Type B pancreatic cell (in vitro differentiated cells): Measurements from ENCODE around the gene PCDHGA6. TPM values are rescaled to one million over a fixed set of nuclear protein-coding genes. Genes with fewer than 3 reads are reported as not detected.
"Not testable (repeated sequence)": the region's sequence is repeated elsewhere in the genome, so short reads cannot be mapped to it uniquely, and the experiment has no call there.

Source experiments
- DNase-seq: peaks from one replicate; pipeline ENCODE4 v3.0.0; 2021; ENCODE audit warnings: mixed read lengths; ENCODE audit not compliant: unreplicated experiment; ENCODE audit errors: extremely low spot score
- H3K27ac Mint-ChIP-seq: 2 replicates; pipeline ENCODE4 v1.8.0; 2021; ENCODE audit warnings: mild to moderate bottlenecking, mixed read lengths
- H3K27me3 Mint-ChIP-seq: 2 replicates; pipeline ENCODE4 v1.8.0; 2021; ENCODE audit warnings: mixed read lengths
- H3K36me3 Mint-ChIP-seq: 2 replicates; pipeline ENCODE4 v1.8.0; 2021; ENCODE audit warnings: mixed read lengths
- H3K4me1 Mint-ChIP-seq: one replicate; pipeline ENCODE4 v1.8.0; 2021; ENCODE audit warnings: mixed read lengths; ENCODE audit not compliant: unreplicated experiment
- H3K4me3 Mint-ChIP-seq: 2 replicates; pipeline ENCODE4 v1.8.0; 2021; ENCODE audit warnings: mild to moderate bottlenecking, mixed read lengths
- H3K9me3 Mint-ChIP-seq: 2 replicates; pipeline ENCODE4 v1.8.0; 2021; ENCODE audit warnings: mixed read lengths
- total RNA-seq: library from RNA; stranded (reverse); gene quantifications from 2 replicates; pipeline ENCODE4 v1.2.1, GENCODE V29; 2021; ENCODE audit warnings: low replicate concordance
- TF ChIP-seq, protein P1 (sequence below): fragments of 200-600 bp; sonication (generic); conservative IDR thresholded peaks from 2 replicates; pipeline ENCODE4 v1.5.0; 2021; ENCODE audit warnings: antibody characterized with exemption, mild to moderate bottlenecking

The PCDHGA6 gene
- total RNA-seq, 1 donor from 2014 or later: 0.41 TPM

- Mint-ChIP-seq H3K27ac (no peak overlapping the region), H3K9me3 (peaks cover 24% of the 10 kb centered on the region), H3K27me3 (peaks cover 2% of the 10 kb centered on the region), H3K36me3 (peaks cover 50% of the 10 kb centered on the region), H3K4me1 (peaks cover 15% of the 10 kb centered on the region), H3K4me3 (peak overlapping the region; percentile 97)
- DNase-seq: peak; percentile 62
- TF ChIP-seq, protein P1, sequence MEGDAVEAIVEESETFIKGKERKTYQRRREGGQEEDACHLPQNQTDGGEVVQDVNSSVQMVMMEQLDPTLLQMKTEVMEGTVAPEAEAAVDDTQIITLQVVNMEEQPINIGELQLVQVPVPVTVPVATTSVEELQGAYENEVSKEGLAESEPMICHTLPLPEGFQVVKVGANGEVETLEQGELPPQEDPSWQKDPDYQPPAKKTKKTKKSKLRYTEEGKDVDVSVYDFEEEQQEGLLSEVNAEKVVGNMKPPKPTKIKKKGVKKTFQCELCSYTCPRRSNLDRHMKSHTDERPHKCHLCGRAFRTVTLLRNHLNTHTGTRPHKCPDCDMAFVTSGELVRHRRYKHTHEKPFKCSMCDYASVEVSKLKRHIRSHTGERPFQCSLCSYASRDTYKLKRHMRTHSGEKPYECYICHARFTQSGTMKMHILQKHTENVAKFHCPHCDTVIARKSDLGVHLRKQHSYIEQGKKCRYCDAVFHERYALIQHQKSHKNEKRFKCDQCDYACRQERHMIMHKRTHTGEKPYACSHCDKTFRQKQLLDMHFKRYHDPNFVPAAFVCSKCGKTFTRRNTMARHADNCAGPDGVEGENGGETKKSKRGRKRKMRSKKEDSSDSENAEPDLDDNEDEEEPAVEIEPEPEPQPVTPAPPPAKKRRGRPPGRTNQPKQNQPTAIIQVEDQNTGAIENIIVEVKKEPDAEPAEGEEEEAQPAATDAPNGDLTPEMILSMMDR: no peak
Observed at GRCh38 chr5:141409598-141410306, 36.1 kb downstream of the PCDHGA6 start.

GRCh38 chr5:141411575-141411974 lies 37.9 kb downstream of the PCDHGA6 start:
- TF ChIP-seq, protein P1: no peak
- peaks cover 2% of the 10 kb centered on the region for H3K27me3 Mint-ChIP-seq
- H3K4me1 Mint-ChIP-seq: peaks cover 15% of the 10 kb centered on the region
- DNase-seq: no peak
- peaks cover 24% of the 10 kb centered on the region for H3K9me3 Mint-ChIP-seq
- no peak overlapping the region for H3K27ac Mint-ChIP-seq
- H3K36me3 Mint-ChIP-seq: peaks cover 58% of the 10 kb centered on the region
- peak overlapping the region; percentile 77 for H3K4me3 Mint-ChIP-seq

DNA sequence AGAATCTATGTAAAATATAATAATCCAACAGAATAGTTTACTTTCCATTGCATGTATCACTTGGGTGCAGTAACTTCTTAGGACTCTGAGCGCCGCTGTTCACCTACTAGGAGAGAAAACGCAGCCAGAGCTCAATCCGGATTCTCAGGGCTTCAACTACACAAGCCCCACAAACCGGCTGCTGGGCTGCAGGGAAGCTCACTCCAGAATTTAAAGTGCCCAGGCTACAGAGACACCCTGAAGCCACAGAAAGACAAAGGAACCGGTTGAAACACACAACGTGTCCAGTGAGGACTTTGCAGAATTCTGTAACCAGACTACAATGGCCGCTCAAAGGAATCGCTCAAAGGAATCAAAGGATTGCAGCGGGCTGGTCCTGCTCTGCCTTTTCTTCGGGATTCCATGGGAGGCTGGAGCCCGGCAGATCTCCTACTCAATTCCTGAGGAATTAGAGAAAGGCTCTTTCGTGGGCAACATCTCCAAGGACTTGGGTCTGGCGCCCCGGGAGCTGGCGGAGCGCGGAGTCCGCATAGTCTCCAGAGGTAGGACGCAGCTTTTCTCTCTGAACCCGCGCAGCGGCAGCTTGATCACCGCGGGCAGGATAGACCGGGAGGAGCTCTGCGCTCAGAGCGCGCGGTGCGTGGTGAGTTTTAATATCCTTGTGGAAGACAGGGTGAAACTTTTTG lies 39.3 kb downstream of the PCDHGA6 start, which contains the start of gene PCDHGA10:
Gene PCDHGA10 (plus strand): TSS at position 134 of the 686 bp plus-strand sequence. CDS start 189 bp downstream, at position 323.
- TF ChIP-seq, protein P1: peak; percentile 79
- peak; percentile 67 for DNase-seq
- Mint-ChIP-seq H3K4me1 (peaks cover 15% of the 10 kb centered on the region), H3K9me3 (peaks cover 27% of the 10 kb centered on the region), H3K36me3 (peaks cover 61% of the 10 kb centered on the region), H3K4me3 (peak within 1 kb of the TSS; percentile 95), H3K27ac (peak within 1 kb of the TSS; percentile 90), H3K27me3 (peaks cover 4% of the 10 kb centered on the region)

GRCh38 chr5:141413540-141414069 lies 39.9 kb downstream of the PCDHGA6 start:
- peak overlapping the region; percentile 90 for H3K27ac Mint-ChIP-seq
- H3K36me3 Mint-ChIP-seq: peaks cover 63% of the 10 kb centered on the region
- peak overlapping the region; percentile 95 for H3K4me3 Mint-ChIP-seq
- H3K4me1 Mint-ChIP-seq: peaks cover 12% of the 10 kb centered on the region
- peaks cover 2% of the 10 kb centered on the region for H3K27me3 Mint-ChIP-seq
- TF ChIP-seq, protein P1: no peak
- peaks cover 28% of the 10 kb centered on the region for H3K9me3 Mint-ChIP-seq
- no peak for DNase-seq

- peak overlapping the region; percentile 26 for H3K4me3 Mint-ChIP-seq
- peaks cover 62% of the 10 kb centered on the region for H3K36me3 Mint-ChIP-seq
- peaks cover 12% of the 10 kb centered on the region for H3K4me1 Mint-ChIP-seq
- peak overlapping the region; percentile 13 for H3K27ac Mint-ChIP-seq
- not testable (repeated sequence) for DNase-seq, H3K27me3 Mint-ChIP-seq
- peaks cover 27% of the 10 kb centered on the region for H3K9me3 Mint-ChIP-seq
Observed at GRCh38 chr5:141414548-141415274, 41.0 kb downstream of the PCDHGA6 start.

DNA sequence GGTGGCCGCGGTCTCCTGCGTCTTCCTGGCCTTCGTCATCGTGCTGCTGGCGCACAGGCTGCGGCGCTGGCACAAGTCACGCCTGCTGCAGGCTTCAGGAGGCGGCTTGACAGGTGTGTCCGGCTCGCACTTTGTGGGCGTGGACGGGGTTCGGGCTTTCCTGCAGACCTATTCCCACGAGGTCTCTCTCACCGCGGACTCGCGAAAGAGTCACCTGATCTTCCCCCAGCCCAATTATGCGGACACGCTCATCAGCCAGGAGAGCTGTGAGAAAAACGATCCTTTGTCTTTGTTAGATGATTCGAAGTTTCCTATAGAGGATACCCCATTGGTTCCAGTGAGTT lies 41.6 kb downstream of the PCDHGA6 start:
- not testable (repeated sequence) for H3K27ac Mint-ChIP-seq, H3K4me3 Mint-ChIP-seq, DNase-seq, H3K27me3 Mint-ChIP-seq
- Mint-ChIP-seq H3K36me3 (peaks cover 63% of the 10 kb centered on the region), H3K4me1 (peaks cover 10% of the 10 kb centered on the region), H3K9me3 (peaks cover 25% of the 10 kb centered on the region)
